Heart left ventricle (tissue), 16 donors: Measurements from ENCODE around the gene SUPT6H. TPM values are rescaled to one million over a fixed set of nuclear protein-coding genes. Genes with fewer than 3 reads are reported as not detected.

Experiments used
- ATAC-seq, 4 donors: fragments of 200-7000 bp; cut with Tn5 transposase; one replicate each; pipeline ENCODE4 v1.9.1; 2020 to 2022; ENCODE audit warnings: moderate library complexity in 4 of 4, mild to moderate bottlenecking in 3 of 4, moderate number of reproducible peaks in 1 of 4
- DNase-seq, 5 donors: peaks; one replicate each; pipeline ENCODE4 v3.0.0-alpha.2; 2020
- H3K27ac ChIP-seq, 12 donors: fragments of 200-600 bp; sonication (generic) in 4 of 12; one replicate each; pipeline versions ENCODE4 v1.5.0 to v1.8.0; 2016 to 2022; ENCODE audit warnings: mild to moderate bottlenecking in 2 of 12
- H3K27me3 ChIP-seq, 9 donors: fragments of 200-600 bp; sonication (generic) in 2 of 9; one replicate each; pipeline versions ENCODE4 v1.5.1 to v1.8.0; 2016 to 2022; ENCODE audit warnings: mild to moderate bottlenecking in 3 of 9
- H3K36me3 ChIP-seq, 9 donors: fragments of 200-600 bp; sonication (generic) in 2 of 9; one replicate each; pipeline versions ENCODE4 v1.5.0 to v1.8.0; 2018 to 2022; ENCODE audit warnings: mild to moderate bottlenecking in 2 of 9
- H3K4me1 ChIP-seq, 12 donors: fragments of 200-600 bp; sonication (generic) in 4 of 12; one replicate each; pipeline versions ENCODE4 v1.5.0 to v1.8.0; 2016 to 2022; ENCODE audit warnings: mild to moderate bottlenecking in 3 of 12
- H3K4me3 ChIP-seq, 12 donors: fragments of 200-600 bp; sonication (generic) in 4 of 12; one replicate each; pipeline versions ENCODE4 v1.5.0 to v1.8.0; 2017 to 2022; ENCODE audit warnings: mild to moderate bottlenecking in 9 of 12, moderate library complexity in 4 of 12
- H3K9me3 ChIP-seq, 12 donors: fragments of 200-600 bp; sonication (generic) in 4 of 12; one replicate each; pipeline versions ENCODE4 v1.5.0 to v1.8.0; 2016 to 2022; ENCODE audit warnings: mild to moderate bottlenecking in 1 of 12
- CTCF ChIP-seq, 12 donors: fragments of 200-600 bp; sonication (generic) in 4 of 12; IDR thresholded peaks; one replicate each; pipeline versions ENCODE4 v1.5.0 to v1.8.0; 2018 to 2022; ENCODE audit warnings: antibody characterized with exemption in 12 of 12, mild to moderate bottlenecking in 5 of 12
- POLR2A ChIP-seq, 2 donors: fragments of 450-650 bp; IDR thresholded peaks; one replicate each; pipeline ENCODE4 v1.6.1; 2017; ENCODE audit warnings: antibody characterized with exemption in 2 of 2, mild to moderate bottlenecking in 2 of 2, moderate library complexity in 2 of 2
- WGBS, 4 donors: extraction: QIAGEN DNeasy Blood & Tissue Kit in 2 of 4; methylation state at CpG; one replicate each; pipeline versions ENCODE4 v1.1.5 to v1.1.7; 2013 to 2018; 5-methylcytosine and 5-hydroxymethylcytosine counted together
- intact Hi-C, 10 donors: fragments of 100-400 bp; cut with DNase I; formaldehyde crosslinking; loops; one replicate each; pipeline versions ENCODE4 v1.11.1 to v1.14.2; 2022
- polyA plus RNA-seq, 2 donors: library from polyadenylated mRNA; stranded (reverse); fragments of 200-250 nt; gene quantifications; one replicate each; pipeline ENCODE4 v1.2.3, GENCODE V29; 2013
- total RNA-seq, 9 donors: library from RNA; depleted of rRNA in 2 of 9; stranded (reverse); fragments of >200 nt in 2 of 9; fragmentation: NEBNext Ultra II Directional in 3 of 9; extraction: Animal tissue kit (Norgen Biotek cat#: 25700) in 3 of 9; gene quantifications; one replicate each; pipeline versions ENCODE4 v1.1.0 to v1.2.4, GENCODE V29; 2016 to 2023
- donor health status: ischemic (EF 13 %, LVEDD 7.1; RV severe dilation, severe dysfunction).
- donor health status: healthy with polysubstance abuse.
- donor health status: DM: no; HTN: yes; CAD: no.
- donor health status: DM: no; HTN: no; CAD: no.
- donor health status: ischemic (EF 25% LVEDD 6.9; RV normal size, moderate dysfunction).
- donor health status: ischemic (EF 25% LVEDD 5.7; RV mildly dilated, moderate dysfunction).
- donor health status: healthy.
- donor health status: DM: yes; HTN: yes; CAD: no.
- donor health status: ischemic (EF 35%, LVEDD 5.7; RV mildly dilated, moderate dysfunction).
- donor health status: nonischemic (EF 11% LVEDD 7.7; RV severe dilation, severe dysfunction).
- donor health status: DM: yes; HTN: yes; CAD: no.
- donor health status: PGD.
- donor health status: ischemic (EF 29% LVEDD 5.4; RV normal size, mild dysfunction).
- donor health status: nonischemic (EF 23%, LVEDD 6.1; RV moderate dilation, normal function).

The SUPT6H gene
- total and polyA plus RNA-seq, 11 donors: 31.7 to 91.6 (median 43.5) TPM

- H3K36me3 ChIP-seq: peaks cover 0 to 56% (median 51%) of the 10 kb centered on the region in 9 donors
- TF ChIP-seq POLR2A (IDR thresholded peaks at IDR 0.05) (no peak), CTCF (IDR thresholded peaks at IDR 0.05) (no peak)
- H3K9me3 ChIP-seq: no peaks in the 10 kb centered on the region
- no peak overlapping the region for H3K27ac ChIP-seq
- ATAC-seq (peak in 1 of 4 donors; percentile 10), DNase-seq (no peak)
- H3K4me3 ChIP-seq: no peak overlapping the region
- intact Hi-C loops: no loop called here
- H3K27me3 ChIP-seq: no peaks in the 10 kb centered on the region
- 59 to 94% (median 91%) methylated on average over 4 to 14 of the region's 14 CpGs for WGBS, 4 donors
- no peaks in the 10 kb centered on the region for H3K4me1 ChIP-seq
Observed at GRCh38 chr17:28704219-28704858, 42.3 kb downstream of the SUPT6H start.

- Histone ChIP-seq H3K4me1 (peaks cover 0 to 5% (median 0%) of the 10 kb centered on the region in 12 donors), H3K36me3 (peaks cover 0 to 48% (median 42%) of the 10 kb centered on the region in 9 donors), H3K27me3 (no peaks in the 10 kb centered on the region), H3K27ac (no peak overlapping the region), H3K4me3 (no peak overlapping the region), H3K9me3 (no peaks in the 10 kb centered on the region)
- TF ChIP-seq POLR2A (IDR thresholded peaks at IDR 0.05): no peak
- no peak for TF ChIP-seq CTCF (IDR thresholded peaks at IDR 0.05)
- WGBS, 4 donors: 76 to 83% (median 80%) methylated on average over 5 of the region's 5 CpGs
- peak in 1 of 5 donors; percentile 9 for DNase-seq
- intact Hi-C loops: no loop called here
- ATAC-seq: no peak
Observed at GRCh38 chr17:28705074-28705659, 43.2 kb downstream of the SUPT6H start.

- no peak for TF ChIP-seq POLR2A (IDR thresholded peaks at IDR 0.05)
- TF ChIP-seq CTCF (IDR thresholded peaks at IDR 0.05): no peak
- DNase-seq (no peak), ATAC-seq (no peak)
- WGBS, 4 donors: 79 to 89% (median 81%) methylated on average over 8 to 10 of the region's 10 CpGs
- intact Hi-C loops: no loop called here
- no peaks in the 10 kb centered on the region for H3K9me3 ChIP-seq
- H3K27ac ChIP-seq: no peak overlapping the region
- no peaks in the 10 kb centered on the region for H3K27me3 ChIP-seq
- no peak overlapping the region for H3K4me3 ChIP-seq
- H3K4me1 ChIP-seq: peaks cover 0 to 11% (median 2%) of the 10 kb centered on the region in 12 donors
- peaks cover 0 to 41% (median 36%) of the 10 kb centered on the region in 9 donors for H3K36me3 ChIP-seq
Observed at GRCh38 chr17:28705728-28706334, 43.8 kb downstream of the SUPT6H start.
